ENCODE measurements around the gene ZNF274. TPM values are rescaled to one million over a fixed set of nuclear protein-coding genes. Genes with fewer than 3 reads are reported as not detected.

ZNF274 gene
- 9.9 to 15.3 TPM (median 13.7 TPM) in 5 replicates for total RNA-seq (2022; extraction: Qiagen RNA extraction; ENCODE audit: low read depth)

GRCh38 chr19:58182989-58183816, at the start of gene ZNF274:
ZNF274 (plus strand) TSS chr19:58183061; CDS start chr19:58183966, 905 bp downstream.

GRCh38 chr19:58150328-58150921, 32.4 kb upstream of the ZNF274 start, which contains the start of gene ZNF329:
ZNF329 (minus strand) TSS chr19:58150789; CDS start chr19:58129503, 21,286 bp downstream.

DNA sequence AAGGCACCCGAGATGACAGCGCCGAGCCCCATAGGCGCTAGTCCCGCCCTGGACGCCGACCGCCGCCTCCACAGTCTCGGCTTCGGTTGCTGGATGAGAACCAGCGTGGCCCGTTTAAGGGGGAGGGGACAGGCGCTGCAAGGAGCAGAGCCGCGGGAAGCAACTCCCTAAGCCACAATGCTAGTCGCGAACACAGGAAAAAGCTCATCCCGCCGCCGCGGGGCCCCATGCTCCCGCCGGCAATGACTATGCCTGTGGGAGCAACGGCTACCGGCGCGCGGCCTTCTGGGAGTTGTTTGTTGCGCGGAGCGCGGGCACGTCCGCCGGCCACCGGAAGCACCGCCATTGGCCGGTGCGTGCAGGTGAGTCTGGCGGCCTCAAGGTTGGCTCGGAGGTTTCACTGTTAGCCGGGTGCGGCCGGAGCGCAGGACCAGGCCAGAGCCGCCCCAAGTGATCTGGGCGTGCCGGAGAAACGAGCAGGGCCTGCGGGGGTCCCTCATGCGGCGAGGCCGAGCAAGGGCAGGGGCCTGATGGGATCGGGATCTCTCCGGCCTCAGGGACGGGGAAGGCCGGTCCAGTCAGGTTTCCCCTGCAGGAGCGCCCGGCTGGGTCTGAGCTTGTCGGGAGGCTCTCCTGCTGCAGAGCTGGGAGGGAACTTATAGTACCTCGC, 45.9 kb downstream of the ZNF274 start, which contains the start of gene ZNF544:
Gene ZNF544 (plus strand): TSS at position 330 of the 670 bp plus-strand sequence. CDS start 15,110 bp downstream, outside the sequence.

Other genes with a start within 250 kb of the ZNF274 start
- gene ZNF418, start 247.7 kb upstream of the ZNF274 start, total RNA-seq (2022; extraction: Qiagen RNA extraction; ENCODE audit: low read depth): 0.58 to 0.97 TPM (median 0.84 TPM) in 5 replicates
- 0.70 to 1.5 TPM (median 1.3 TPM) in 5 replicates for gene ZNF256, start 235.4 kb upstream of the ZNF274 start, total RNA-seq (2022; extraction: Qiagen RNA extraction; ENCODE audit: low read depth)
- gene C19orf18, start 208.5 kb upstream of the ZNF274 start, total RNA-seq (2022; extraction: Qiagen RNA extraction; ENCODE audit: low read depth): not detected in 5 replicates
- gene ZNF606, start 180.2 kb upstream of the ZNF274 start, total RNA-seq (2022; extraction: Qiagen RNA extraction; ENCODE audit: low read depth): 1.7 to 3.3 TPM (median 2.6 TPM) in 5 replicates
- not detected in 5 replicates for gene ZSCAN1, start 149.0 kb upstream of the ZNF274 start, total RNA-seq (2022; extraction: Qiagen RNA extraction; ENCODE audit: low read depth)
- not detected in 5 replicates for gene ZNF135, start 123.8 kb upstream of the ZNF274 start, total RNA-seq (2022; extraction: Qiagen RNA extraction; ENCODE audit: low read depth)
- 1.4 to 2.8 TPM (median 2.6 TPM) in 5 replicates for gene ZSCAN18, start 84.8 kb upstream of the ZNF274 start, total RNA-seq (2022; extraction: Qiagen RNA extraction; ENCODE audit: low read depth)
- gene ZNF329, start 32.3 kb upstream of the ZNF274 start, total RNA-seq (2022; extraction: Qiagen RNA extraction; ENCODE audit: low read depth): 2.4 to 3.7 TPM (median 3.3 TPM) in 5 replicates
- gene ZNF544, start 45.9 kb downstream of the ZNF274 start, total RNA-seq (2022; extraction: Qiagen RNA extraction; ENCODE audit: low read depth): 12.0 to 21.7 TPM (median 20.2 TPM) in 5 replicates
- gene ZNF8, start 95.9 kb downstream of the ZNF274 start, total RNA-seq (2022; extraction: Qiagen RNA extraction; ENCODE audit: low read depth): 0.93 to 1.4 TPM (median 1.1 TPM) in 5 replicates
- 89.5 to 122 TPM (median 98.9 TPM) in 5 replicates for gene ERVK3-1, start 122.3 kb downstream of the ZNF274 start, total RNA-seq (2022; extraction: Qiagen RNA extraction; ENCODE audit: low read depth)
- gene ZSCAN22, start 143.9 kb downstream of the ZNF274 start, total RNA-seq (2022; extraction: Qiagen RNA extraction; ENCODE audit: low read depth): 1.7 to 3.3 TPM (median 2.7 TPM) in 5 replicates
- gene A1BG, start 170.4 kb downstream of the ZNF274 start, total RNA-seq (2022; extraction: Qiagen RNA extraction; ENCODE audit: low read depth): 7.2 to 12.3 TPM (median 10.0 TPM) in 5 replicates
- 0.60 to 1.8 TPM (median 1.5 TPM) in 5 replicates for gene ZNF497, start 179.7 kb downstream of the ZNF274 start, total RNA-seq (2022; extraction: Qiagen RNA extraction; ENCODE audit: low read depth)
- gene ZNF837, start 198.0 kb downstream of the ZNF274 start, total RNA-seq (2022; extraction: Qiagen RNA extraction; ENCODE audit: low read depth): 0.74 to 1.7 TPM (median 1.4 TPM) in 5 replicates
- 1,770 to 2,546 TPM (median 2,356 TPM) in 5 replicates for gene RPS5, start 204.2 kb downstream of the ZNF274 start, total RNA-seq (2022; extraction: Qiagen RNA extraction; ENCODE audit: low read depth)
- not detected in 5 replicates for gene RNF225, start 212.6 kb downstream of the ZNF274 start, total RNA-seq (2022; extraction: Qiagen RNA extraction; ENCODE audit: low read depth)
- gene ZNF584, start 225.6 kb downstream of the ZNF274 start, total RNA-seq (2022; extraction: Qiagen RNA extraction; ENCODE audit: low read depth): 17.6 to 20.4 TPM (median 18.2 TPM) in 5 replicates